Liver (tissue), 9 donors: ENCODE results near the gene JAKMIP1. TPM values are rescaled to one million over a fixed set of nuclear protein-coding genes. Genes with fewer than 3 reads are reported as not detected.

Source experiments
- DNase-seq: peaks from one replicate; pipeline ENCODE4 v3.0.0-alpha.2; 2017; ENCODE audit warnings: low spot score
- H3K27ac ChIP-seq, 2 donors: one replicate each; pipeline ENCODE4 v1.7.0; 2013; ENCODE audit warnings: inconsistent platforms in 2 of 2, low read length in 2 of 2, control low read depth in 1 of 2, low read depth in 1 of 2, mild to moderate bottlenecking in 1 of 2
- H3K27me3 ChIP-seq, 4 donors: one replicate each; pipeline versions ENCODE4 v1.6.1 to v1.7.0; 2013; ENCODE audit warnings: low read length in 3 of 4, inconsistent platforms in 1 of 4, mild to moderate bottlenecking in 1 of 4, moderate library complexity in 1 of 4; ENCODE audit not compliant: control insufficient read depth in 4 of 4, insufficient read depth in 4 of 4
- H3K36me3 ChIP-seq, 4 donors: one replicate each; pipeline versions ENCODE4 v1.6.1 to v1.7.0; 2013; ENCODE audit warnings: low read length in 3 of 4, mild to moderate bottlenecking in 3 of 4, low read depth in 1 of 4, moderate library complexity in 1 of 4; ENCODE audit not compliant: control insufficient read depth in 4 of 4, insufficient read depth in 3 of 4
- H3K4me1 ChIP-seq, 4 donors: one replicate each; pipeline versions ENCODE4 v1.6.1 to v1.7.0; 2013; ENCODE audit warnings: low read length in 3 of 4, mild to moderate bottlenecking in 3 of 4, moderate library complexity in 1 of 4; ENCODE audit not compliant: control insufficient read depth in 4 of 4, insufficient read depth in 4 of 4
- H3K4me3 ChIP-seq, 3 donors: one replicate each; pipeline versions ENCODE4 v1.6.1 to v1.7.0; 2013; ENCODE audit warnings: low read length in 3 of 3, control low read depth in 1 of 3, low read depth in 1 of 3, mild to moderate bottlenecking in 1 of 3
- H3K9ac ChIP-seq, 2 donors: one replicate each; pipeline ENCODE4 v1.7.0; 2013; ENCODE audit warnings: low read length in 2 of 2, mild to moderate bottlenecking in 2 of 2, moderate library complexity in 2 of 2, control low read depth in 1 of 2, low read depth in 1 of 2
- H3K9me3 ChIP-seq, 4 donors: one replicate each; pipeline versions ENCODE4 v1.6.1 to v1.7.0; 2013; ENCODE audit warnings: low read length in 3 of 4; ENCODE audit not compliant: control insufficient read depth in 4 of 4
- CTCF ChIP-seq: fragments of 150-350 bp; IDR thresholded peaks from 2 replicates; pipeline ENCODE4 v1.5.1; 2017; ENCODE audit warnings: improper control_type of control experiment, low read depth, low read length; ENCODE audit not compliant: missing input control
- EGR1 ChIP-seq, 2 donors: IDR thresholded peaks; 2 replicates each; pipeline ENCODE4 v1.6.1; 2016 to 2018; ENCODE audit warnings: antibody characterized with exemption in 2 of 2, low read depth in 2 of 2
- FOXA1 ChIP-seq: IDR thresholded peaks from 2 replicates; pipeline ENCODE4 v1.6.1; 2016; ENCODE audit warnings: antibody characterized with exemption
- FOXA2 ChIP-seq: IDR thresholded peaks from 2 replicates; pipeline ENCODE4 v1.6.1; 2016; ENCODE audit warnings: antibody characterized with exemption
- GABPA ChIP-seq, 2 donors: IDR thresholded peaks in 1 of 2; conservative IDR thresholded peaks in 1 of 2; 2 replicates each; pipeline ENCODE4 v1.6.1; 2016; ENCODE audit warnings: antibody characterized with exemption in 2 of 2, mild to moderate bottlenecking in 1 of 2, moderate library complexity in 1 of 2
- HNF4A ChIP-seq, 2 donors: conservative IDR thresholded peaks; 2 replicates each; pipeline ENCODE4 v1.6.1; 2016; ENCODE audit warnings: antibody characterized with exemption in 2 of 2, mild to moderate bottlenecking in 2 of 2
- HNF4G ChIP-seq: IDR thresholded peaks from 2 replicates; pipeline ENCODE4 v1.6.1; 2016; ENCODE audit warnings: antibody characterized with exemption
- JUND ChIP-seq, 2 donors: IDR thresholded peaks; 2 replicates each; pipeline ENCODE4 v1.6.1; 2016; ENCODE audit warnings: antibody characterized with exemption in 2 of 2
- MAX ChIP-seq: IDR thresholded peaks from 2 replicates; pipeline ENCODE4 v1.6.1; 2016; ENCODE audit warnings: antibody characterized with exemption
- NR2F2 ChIP-seq: IDR thresholded peaks from 2 replicates; pipeline ENCODE4 v1.6.1; 2016; ENCODE audit warnings: antibody characterized with exemption
- RAD21 ChIP-seq, 2 donors: IDR thresholded peaks; 2 replicates each; pipeline ENCODE4 v1.6.1; 2016; ENCODE audit warnings: antibody characterized with exemption in 2 of 2, mild to moderate bottlenecking in 2 of 2
- RXRA ChIP-seq, 2 donors: IDR thresholded peaks; 2 replicates each; pipeline ENCODE4 v1.6.1; 2017 to 2018; ENCODE audit warnings: antibody characterized with exemption in 2 of 2, mild to moderate bottlenecking in 1 of 2
- SP1 ChIP-seq: IDR thresholded peaks from 2 replicates; pipeline ENCODE4 v1.6.1; 2018; ENCODE audit warnings: antibody characterized with exemption, mild to moderate bottlenecking
- TAF1 ChIP-seq: conservative IDR thresholded peaks from 2 replicates; pipeline ENCODE4 v1.6.1; 2016; ENCODE audit warnings: antibody characterized with exemption, mild to moderate bottlenecking
- YY1 ChIP-seq: IDR thresholded peaks from 2 replicates; pipeline ENCODE4 v1.6.1; 2016; ENCODE audit warnings: antibody characterized with exemption, mild to moderate bottlenecking
- ZBTB33 ChIP-seq: IDR thresholded peaks from 2 replicates; pipeline ENCODE4 v1.6.1; 2016; ENCODE audit warnings: antibody characterized with exemption
- WGBS: extraction: QIAGEN DNeasy Blood & Tissue Kit; methylation state at CpG from one replicate; pipeline ENCODE4 v1.1.7; 2013; 5-methylcytosine and 5-hydroxymethylcytosine counted together
- polyA plus RNA-seq, 2 donors: library from polyadenylated mRNA; stranded (reverse) in 1 of 2; unstranded in 1 of 2; fragments of 200-250 nt in 1 of 2; fragments of >200 nt in 1 of 2; fragmentation: Nextera tagmentation in 1 of 2; extraction: Ambion mirVana in 1 of 2; gene quantifications; one replicate each; pipeline versions ENCODE4 v1.2.1 to v1.2.3, GENCODE V29; 2013 to 2015
- total RNA-seq, 2 donors: library from RNA; depleted of rRNA; stranded (reverse); fragments of >200 nt; gene quantifications; one replicate each; pipeline ENCODE4 v1.2.3, GENCODE V29; 2014
- TF ChIP-seq, protein P1 (sequence below): IDR thresholded peaks from 2 replicates; pipeline ENCODE4 v1.6.1; 2016; ENCODE audit warnings: antibody characterized with exemption
- TF ChIP-seq, protein P2 (sequence below): IDR thresholded peaks from 2 replicates; pipeline ENCODE4 v1.6.1; 2016; ENCODE audit warnings: antibody characterized with exemption, mild to moderate bottlenecking
- donor health status: healthy.
- donor health status: healthy.
- donor health status: healthy.
- donor health status: healthy.
- donor health status: healthy.

JAKMIP1 gene
- total and polyA plus RNA-seq, 4 donors: 0.08 to 0.50 TPM; not detected in 2

GRCh38 chr4:5992828-5993321, 207.5 kb downstream of the JAKMIP1 start:
- H3K27me3 ChIP-seq: peaks cover 0 to 2% (median 0%) of the 10 kb centered on the region in 4 donors
- WGBS: 77% methylated on average over 11 of the region's 11 CpGs
- no peak overlapping the region for H3K4me3 ChIP-seq
- H3K9me3 ChIP-seq: no peaks in the 10 kb centered on the region
- no peak for DNase-seq
- no peak overlapping the region for H3K27ac ChIP-seq
- H3K9ac ChIP-seq: no peak overlapping the region
- no peak for TF ChIP-seq TAF1
- no peak for TF ChIP-seq HNF4A (conservative IDR thresholded peaks at IDR 0.05)
- no peak for TF ChIP-seq YY1
- TF ChIP-seq EGR1 (IDR thresholded peaks at IDR 0.05; ENCODE audit: low read depth in 2 of 2): no peak
- TF ChIP-seq JUND (IDR thresholded peaks at IDR 0.05): no peak
- TF ChIP-seq FOXA1: no peak
- TF ChIP-seq FOXA2: no peak
- no peak for TF ChIP-seq CTCF
- TF ChIP-seq, protein P1, sequence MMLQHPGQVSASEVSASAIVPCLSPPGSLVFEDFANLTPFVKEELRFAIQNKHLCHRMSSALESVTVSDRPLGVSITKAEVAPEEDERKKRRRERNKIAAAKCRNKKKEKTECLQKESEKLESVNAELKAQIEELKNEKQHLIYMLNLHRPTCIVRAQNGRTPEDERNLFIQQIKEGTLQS: no peak
- TF ChIP-seq RXRA (IDR thresholded peaks at IDR 0.05): no peak
- TF ChIP-seq GABPA (IDR thresholded peaks at IDR 0.05 in 1 of 2, conservative IDR thresholded peaks at IDR 0.05 in 1 of 2): no peak
- no peak for TF ChIP-seq RAD21 (IDR thresholded peaks at IDR 0.05)
- TF ChIP-seq NR2F2: no peak
- TF ChIP-seq HNF4G: no peak
- TF ChIP-seq MAX: no peak
- TF ChIP-seq, protein P2, sequence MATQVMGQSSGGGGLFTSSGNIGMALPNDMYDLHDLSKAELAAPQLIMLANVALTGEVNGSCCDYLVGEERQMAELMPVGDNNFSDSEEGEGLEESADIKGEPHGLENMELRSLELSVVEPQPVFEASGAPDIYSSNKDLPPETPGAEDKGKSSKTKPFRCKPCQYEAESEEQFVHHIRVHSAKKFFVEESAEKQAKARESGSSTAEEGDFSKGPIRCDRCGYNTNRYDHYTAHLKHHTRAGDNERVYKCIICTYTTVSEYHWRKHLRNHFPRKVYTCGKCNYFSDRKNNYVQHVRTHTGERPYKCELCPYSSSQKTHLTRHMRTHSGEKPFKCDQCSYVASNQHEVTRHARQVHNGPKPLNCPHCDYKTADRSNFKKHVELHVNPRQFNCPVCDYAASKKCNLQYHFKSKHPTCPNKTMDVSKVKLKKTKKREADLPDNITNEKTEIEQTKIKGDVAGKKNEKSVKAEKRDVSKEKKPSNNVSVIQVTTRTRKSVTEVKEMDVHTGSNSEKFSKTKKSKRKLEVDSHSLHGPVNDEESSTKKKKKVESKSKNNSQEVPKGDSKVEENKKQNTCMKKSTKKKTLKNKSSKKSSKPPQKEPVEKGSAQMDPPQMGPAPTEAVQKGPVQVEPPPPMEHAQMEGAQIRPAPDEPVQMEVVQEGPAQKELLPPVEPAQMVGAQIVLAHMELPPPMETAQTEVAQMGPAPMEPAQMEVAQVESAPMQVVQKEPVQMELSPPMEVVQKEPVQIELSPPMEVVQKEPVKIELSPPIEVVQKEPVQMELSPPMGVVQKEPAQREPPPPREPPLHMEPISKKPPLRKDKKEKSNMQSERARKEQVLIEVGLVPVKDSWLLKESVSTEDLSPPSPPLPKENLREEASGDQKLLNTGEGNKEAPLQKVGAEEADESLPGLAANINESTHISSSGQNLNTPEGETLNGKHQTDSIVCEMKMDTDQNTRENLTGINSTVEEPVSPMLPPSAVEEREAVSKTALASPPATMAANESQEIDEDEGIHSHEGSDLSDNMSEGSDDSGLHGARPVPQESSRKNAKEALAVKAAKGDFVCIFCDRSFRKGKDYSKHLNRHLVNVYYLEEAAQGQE: no peak
- no peak for TF ChIP-seq SP1
- no peak for TF ChIP-seq ZBTB33
- H3K36me3 ChIP-seq: no peaks in the 10 kb centered on the region
- no peaks in the 10 kb centered on the region for H3K4me1 ChIP-seq
